Left lung (tissue), 10 donors: ENCODE measurements around the gene NPBWR2. TPM values are rescaled to one million over a fixed set of nuclear protein-coding genes. Genes with fewer than 3 reads are reported as not detected.

Experiments used
- ATAC-seq: fragments of 200-7000 bp; cut with Tn5 transposase; one replicate; pipeline ENCODE4 v1.9.1; 2020; ENCODE audit warnings: moderate library complexity
- DNase-seq, 4 donors: peaks; one replicate each; pipeline ENCODE4 v3.0.0-alpha.2; 2013 to 2020
- H3K27ac ChIP-seq, 2 donors: fragments of 200-600 bp; sonication (generic) in 1 of 2; one replicate each; pipeline versions ENCODE4 v1.5.0 to v1.8.0; 2020 to 2021
- H3K27me3 ChIP-seq, 2 donors: fragments of 200-600 bp; sonication (generic) in 1 of 2; one replicate each; pipeline versions ENCODE4 v1.5.0 to v1.8.0; 2020 to 2021
- H3K36me3 ChIP-seq, 2 donors: fragments of 200-600 bp; sonication (generic) in 1 of 2; one replicate each; pipeline versions ENCODE4 v1.5.0 to v1.8.0; 2020 to 2021
- H3K4me1 ChIP-seq, 2 donors: fragments of 200-600 bp; one replicate each; pipeline ENCODE4 v1.8.0; 2021
- H3K4me3 ChIP-seq, 2 donors: fragments of 200-600 bp; sonication (generic) in 1 of 2; one replicate each; pipeline versions ENCODE4 v1.5.0 to v1.8.0; 2020 to 2021; ENCODE audit warnings: mild to moderate bottlenecking in 1 of 2
- H3K9me3 ChIP-seq, 2 donors: fragments of 200-600 bp; sonication (generic) in 1 of 2; one replicate each; pipeline versions ENCODE4 v1.5.0 to v1.8.0; 2020 to 2021
- CTCF ChIP-seq, 2 donors: fragments of 200-600 bp; sonication (generic) in 1 of 2; IDR thresholded peaks; one replicate each; pipeline versions ENCODE4 v1.5.0 to v1.8.0; 2021; ENCODE audit warnings: antibody characterized with exemption in 2 of 2
- intact Hi-C, 2 donors: fragments of 100-400 bp; cut with DNase I; formaldehyde crosslinking; loops; one replicate each; pipeline versions ENCODE4 v1.11.2 to v1.14.2; 2022
- polyA plus RNA-seq, 6 donors: library from polyadenylated mRNA; unstranded; fragments of 120-200 nt; gene quantifications; one replicate each; pipeline ENCODE4 v1.2.1, GENCODE V29; 2013; ENCODE audit not compliant: insufficient read length in 6 of 6
- total RNA-seq, 2 donors: library from RNA; stranded (reverse); fragmentation: NEBNext Ultra II Directional; extraction: Animal tissue kit (Norgen Biotek cat#: 25700); gene quantifications; one replicate each; pipeline ENCODE4 v1.2.1, GENCODE V29; 2021
- donor health status: DM: no; HTN: yes; CAD: no.
- donor health status: DM: no; HTN: no; CAD: no.

Gene NPBWR2
- total and polyA plus RNA-seq, 8 donors: not detected

- Histone ChIP-seq H3K4me1 (no peaks in the 10 kb centered on the region), H3K27ac (no peak overlapping the region), H3K4me3 (no peak overlapping the region), H3K36me3 (no peaks in the 10 kb centered on the region), H3K9me3 (no peaks in the 10 kb centered on the region), H3K27me3 (peaks cover 0 to 36% of the 10 kb centered on the region in 2 donors)
- TF ChIP-seq CTCF (IDR thresholded peaks at IDR 0.05): no peak
- DNase-seq (peak in 2 of 4 donors; percentile 18 to 57), ATAC-seq (no peak)
- intact Hi-C loops: no loop called here
Observed at GRCh38 chr20:64150756-64151632, 43.6 kb upstream of the NPBWR2 start.

- no peak for TF ChIP-seq CTCF (IDR thresholded peaks at IDR 0.05)
- DNase-seq (peak in 1 of 4 donors; percentile 9), ATAC-seq (no peak)
- intact Hi-C loops: no loop called here
- Histone ChIP-seq H3K36me3 (no peaks in the 10 kb centered on the region), H3K9me3 (peaks cover 0 to 9% of the 10 kb centered on the region in 2 donors), H3K27ac (no peak overlapping the region), H3K4me1 (no peaks in the 10 kb centered on the region), H3K27me3 (peaks cover 0 to 30% of the 10 kb centered on the region in 2 donors), H3K4me3 (no peak overlapping the region)
Observed at GRCh38 chr20:64149809-64150560, 42.6 kb upstream of the NPBWR2 start.

- Histone ChIP-seq H3K36me3 (no peaks in the 10 kb centered on the region), H3K27ac (no peak overlapping the region), H3K4me3 (no peak overlapping the region), H3K27me3 (peaks cover 0 to 22% of the 10 kb centered on the region in 2 donors), H3K9me3 (peaks cover 0 to 15% of the 10 kb centered on the region in 2 donors), H3K4me1 (no peaks in the 10 kb centered on the region)
- ATAC-seq: no peak
- intact Hi-C loops: no loop called here
- TF ChIP-seq CTCF (IDR thresholded peaks at IDR 0.05): no peak
- DNase-seq: no peak
Observed at GRCh38 chr20:64149141-64149540, 41.8 kb upstream of the NPBWR2 start.

GRCh38 chr20:64148581-64148980 is 41.2 kb upstream of the NPBWR2 start:
- DNase-seq: no peak
- Histone ChIP-seq H3K27me3 (peaks cover 0 to 17% of the 10 kb centered on the region in 2 donors), H3K4me3 (no peak overlapping the region), H3K9me3 (peaks cover 0 to 15% of the 10 kb centered on the region in 2 donors), H3K4me1 (no peaks in the 10 kb centered on the region), H3K27ac (no peak overlapping the region), H3K36me3 (no peaks in the 10 kb centered on the region)
- no peak for TF ChIP-seq CTCF (IDR thresholded peaks at IDR 0.05)
- intact Hi-C loops: no loop called here
- ATAC-seq: no peak

GRCh38 chr20:64146936-64147477 is 39.6 kb upstream of the NPBWR2 start:
- Histone ChIP-seq H3K4me1 (no peaks in the 10 kb centered on the region), H3K36me3 (no peaks in the 10 kb centered on the region), H3K27me3 (peaks cover 0 to 19% of the 10 kb centered on the region in 2 donors), H3K27ac (no peak overlapping the region), H3K9me3 (peaks cover 0 to 15% of the 10 kb centered on the region in 2 donors), H3K4me3 (no peak overlapping the region)
- intact Hi-C loops: no loop called here
- peak in 1 of 4 donors; percentile 39 for DNase-seq
- TF ChIP-seq CTCF (IDR thresholded peaks at IDR 0.05): no peak
- no peak for ATAC-seq
